ENCODE measurements around the gene SPCS1.

Gene SPCS1

GRCh38 chr3:52730681-52731080 lies 24.8 kb downstream of the SPCS1 start:
- DNase-seq (ENCODE audit: low read depth in 3 of 3), result no peak

- no peak for DNase-seq (ENCODE audit: low read depth in 3 of 3)
Observed at GRCh38 chr3:52731590-52731989, 25.7 kb downstream of the SPCS1 start.

GRCh38 chr3:52733256-52733891 lies 27.5 kb downstream of the SPCS1 start:
- no peak for DNase-seq (ENCODE audit: low read depth in 3 of 3)

DNA sequence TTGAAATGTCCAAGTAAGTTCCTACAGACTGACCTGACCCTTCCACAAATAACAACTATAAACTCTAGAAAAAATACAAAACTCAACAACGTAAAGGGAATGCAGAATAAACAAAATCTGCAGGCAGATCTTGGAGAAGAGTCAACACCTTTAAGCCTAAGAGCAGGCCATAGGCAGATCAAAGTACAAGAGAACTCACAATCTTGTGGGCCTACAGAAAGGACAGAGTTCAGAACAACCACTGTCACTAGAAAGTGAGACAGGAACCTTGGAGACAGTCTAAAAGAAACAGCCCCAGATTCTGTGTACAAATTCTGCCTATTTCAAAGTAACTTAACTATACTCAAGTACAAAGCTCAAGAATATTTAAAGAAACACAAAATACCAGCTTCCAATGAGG lies 33.8 kb downstream of the SPCS1 start:
- no peak for DNase-seq (ENCODE audit: low read depth in 3 of 3)

GRCh38 chr3:52742418-52743041 lies 36.6 kb downstream of the SPCS1 start:
- no peak for DNase-seq (ENCODE audit: low read depth in 3 of 3)

DNA sequence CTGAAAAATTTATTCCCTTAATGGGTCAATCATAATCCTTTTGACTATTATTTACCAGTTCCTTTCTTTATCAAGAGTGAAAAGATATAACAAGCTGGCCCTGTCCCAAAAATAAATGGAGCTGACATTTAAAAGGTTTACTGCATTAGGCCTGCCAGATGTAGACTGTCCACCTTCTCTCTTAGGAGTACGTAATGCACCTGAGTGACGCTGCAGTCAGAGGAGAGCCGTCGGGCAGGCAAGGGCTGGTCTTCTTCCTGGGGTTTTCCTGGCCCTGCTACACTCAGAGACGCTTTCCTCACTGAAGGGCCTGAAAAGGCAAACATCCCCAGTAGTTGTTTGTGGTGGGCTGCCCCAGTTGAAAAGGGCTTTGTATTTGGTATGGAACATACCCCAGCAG lies 37.2 kb downstream of the SPCS1 start:
- no peak for DNase-seq (ENCODE audit: low read depth in 3 of 3)

DNA sequence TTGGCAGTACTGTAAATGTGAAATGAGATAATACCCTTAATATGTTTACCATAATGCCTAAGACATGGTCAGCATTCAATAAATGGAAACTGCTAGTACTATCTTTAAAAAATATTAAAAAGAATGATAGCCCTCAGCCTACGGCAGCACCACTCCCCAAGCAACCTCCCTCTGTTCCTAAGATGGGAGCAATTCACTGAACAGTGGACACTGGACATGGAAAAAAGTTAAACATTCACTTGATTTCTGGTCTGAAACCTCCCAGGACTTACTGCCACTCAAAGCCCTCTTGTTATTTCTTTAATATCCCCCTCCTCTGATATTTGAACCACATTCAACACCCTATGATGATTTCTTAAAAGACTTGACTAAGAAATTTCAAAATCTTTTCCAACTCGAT lies 37.8 kb downstream of the SPCS1 start:
- DNase-seq (ENCODE audit: low read depth in 3 of 3), result no peak

- DNase-seq (ENCODE audit: low read depth in 3 of 3), result no peak
Observed at GRCh38 chr3:52752045-52752660, 46.2 kb downstream of the SPCS1 start.

DNA sequence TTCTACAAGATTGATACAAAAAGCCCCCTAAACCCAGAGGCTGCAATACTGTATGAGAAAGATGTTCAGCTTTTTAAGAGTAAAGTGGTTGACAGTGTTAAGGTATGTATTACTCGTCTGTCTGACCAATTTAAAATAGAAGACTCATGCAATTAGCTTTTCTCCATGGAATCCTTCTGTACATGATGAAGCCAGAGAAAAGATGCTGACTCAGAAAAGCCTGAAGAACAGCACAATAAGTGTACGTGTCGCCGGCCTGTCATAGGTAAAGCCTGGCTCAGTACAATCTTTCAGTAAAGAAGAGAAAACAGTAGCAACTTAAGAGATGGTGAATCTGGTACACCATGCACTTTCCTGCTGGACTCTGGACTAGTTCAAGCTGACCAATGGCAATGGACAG lies 48.5 kb downstream of the SPCS1 start:
- no peak for DNase-seq (ENCODE audit: low read depth in 3 of 3)

GRCh38 chr3:52756141-52756540 lies 50.2 kb downstream of the SPCS1 start:
- DNase-seq (ENCODE audit: low read depth in 3 of 3), result no peak
